HepG2 (cell line): ENCODE data around the gene CSPG5. TPM values are rescaled to one million over a fixed set of nuclear protein-coding genes. Genes with fewer than 3 reads are reported as not detected.

Source experiments
- CEBPG ChIP-seq: IDR thresholded peaks from 2 replicates; pipeline ENCODE4 v1.6.1; 2016
- HOXD1 ChIP-seq: sonication (generic); formaldehyde crosslinking; IDR thresholded peaks from 2 replicates; pipeline ENCODE4 v1.5.0; 2020; ENCODE audit warnings: missing genetic modification reagents
- MEIS1 ChIP-seq: sonication (generic); formaldehyde crosslinking; IDR thresholded peaks from 2 replicates; pipeline ENCODE4 v1.9.0; 2021; ENCODE audit warnings: mild to moderate bottlenecking, missing genetic modification reagents, moderate library complexity, borderline replicate concordance
- NCOA2 ChIP-seq: sonication (generic); formaldehyde crosslinking; IDR thresholded peaks from 2 replicates; pipeline ENCODE4 v1.8.0; 2022; ENCODE audit warnings: inconsistent platforms
- PLRG1 ChIP-seq: fragments of 450-650 bp; conservative IDR thresholded peaks from 2 replicates; pipeline ENCODE4 v1.6.1; 2016
- REL ChIP-seq: sonication (generic); formaldehyde crosslinking; conservative IDR thresholded peaks from 2 replicates; pipeline ENCODE4 v1.8.0; 2022; ENCODE audit warnings: mild to moderate bottlenecking, missing genetic modification reagents, moderate library complexity
- SP2 ChIP-seq: sonication (generic); formaldehyde crosslinking; IDR thresholded peaks from 2 replicates; pipeline ENCODE4 v1.5.1; 2020; ENCODE audit warnings: mild to moderate bottlenecking, missing genetic modification reagents
- STAG1 ChIP-seq: sonication (generic); formaldehyde crosslinking; IDR thresholded peaks from 2 replicates; pipeline ENCODE4 v1.4.0; 2020; ENCODE audit warnings: missing genetic modification reagents
- TCF7L2 ChIP-seq: IDR thresholded peaks from 2 replicates; pipeline ENCODE4 v1.6.1; 2011; ENCODE audit warnings: mild to moderate bottlenecking, low read depth, low read length, moderate library complexity
- ZNF296 ChIP-seq: sonication (generic); formaldehyde crosslinking; conservative IDR thresholded peaks from 2 replicates; pipeline ENCODE4 v1.5.0; 2020; ENCODE audit warnings: mild to moderate bottlenecking, missing genetic modification reagents
- ZNF44 ChIP-seq: sonication (generic); formaldehyde crosslinking; IDR thresholded peaks from 2 replicates; pipeline ENCODE4 v1.5.1; 2020; ENCODE audit warnings: mild to moderate bottlenecking, missing genetic modification reagents
- ZNF549 ChIP-seq: sonication (generic); formaldehyde crosslinking; IDR thresholded peaks from 2 replicates; pipeline ENCODE4 v1.5.0; 2020; ENCODE audit warnings: missing genetic modification reagents
- ZNF709 ChIP-seq: sonication (generic); formaldehyde crosslinking; IDR thresholded peaks from 2 replicates; pipeline ENCODE4 v1.5.0; 2020; ENCODE audit warnings: mild to moderate bottlenecking, missing genetic modification reagents
- ZNF883 ChIP-seq: sonication (generic); formaldehyde crosslinking; IDR thresholded peaks from 2 replicates; pipeline ENCODE4 v1.5.1; 2020; ENCODE audit warnings: mild to moderate bottlenecking, missing genetic modification reagents; ENCODE audit errors: not compliant biosample characterization
- polyA plus RNA-seq, 8 experiments: library from polyadenylated mRNA; depleted of rRNA in 3 of 8; stranded (reverse) in 7 of 8; unstranded in 1 of 8; fragments of >200 nt; fragmentation: Illumina TruSeq in 4 of 8; extraction: Trizol in 4 of 8; gene quantifications; 2 replicates each; pipeline versions ENCODE4 v1.2.1 to v1.2.3, GENCODE V29; 2011 to 2016; ENCODE audit warnings: low read depth in 4 of 8, missing spikeins in 1 of 8, mixed read lengths in 1 of 8; ENCODE audit not compliant: insufficient read depth in 1 of 8
- total RNA-seq, 5 experiments: library from RNA; depleted of rRNA; stranded (reverse); fragments of >200 nt; fragmentation: Illumina TruSeq; extraction: Trizol; gene quantifications; 2 replicates each; pipeline ENCODE4 v1.2.3, GENCODE V29; 2016; ENCODE audit warnings: low read depth in 1 of 5
- TF ChIP-seq, protein P1 (sequence below): sonication (generic); formaldehyde crosslinking; IDR thresholded peaks from 2 replicates; pipeline ENCODE4 v1.4.0; 2020; ENCODE audit warnings: low read depth, mild to moderate bottlenecking, missing genetic modification reagents
- TF ChIP-seq, protein P2 (sequence below): IDR thresholded peaks from 2 replicates; pipeline ENCODE4 v1.6.1; 2018; ENCODE audit warnings: missing genetic modification reagents
- TF ChIP-seq, protein P3 (sequence below): IDR thresholded peaks from 2 replicates; pipeline ENCODE4 v1.6.1; 2016; ENCODE audit warnings: missing compliant biosample characterization, missing genetic modification reagents, borderline replicate concordance
- TF ChIP-seq, protein P4 (sequence below): sonication (generic); formaldehyde crosslinking; IDR thresholded peaks from 2 replicates; pipeline ENCODE4 v1.8.1; 2023; ENCODE audit warnings: mild to moderate bottlenecking, missing genetic modification reagents
- TF ChIP-seq, protein P5 (sequence below): sonication (generic); formaldehyde crosslinking; IDR thresholded peaks from 2 replicates; pipeline ENCODE4 v1.4.0; 2020; ENCODE audit warnings: missing genetic modification reagents, low read depth, mild to moderate bottlenecking, borderline replicate concordance
- TF ChIP-seq, protein P6 (sequence below): sonication (generic); formaldehyde crosslinking; IDR thresholded peaks from 2 replicates; pipeline ENCODE4 v1.4.0; 2020; ENCODE audit warnings: missing genetic modification reagents

CSPG5 gene
- total and polyA plus RNA-seq, 2 of the 13 experiments (the other 11 are each of a cell fraction or from before 2014, with no cell fraction given): 0.07 to 0.15 TPM

DNA sequence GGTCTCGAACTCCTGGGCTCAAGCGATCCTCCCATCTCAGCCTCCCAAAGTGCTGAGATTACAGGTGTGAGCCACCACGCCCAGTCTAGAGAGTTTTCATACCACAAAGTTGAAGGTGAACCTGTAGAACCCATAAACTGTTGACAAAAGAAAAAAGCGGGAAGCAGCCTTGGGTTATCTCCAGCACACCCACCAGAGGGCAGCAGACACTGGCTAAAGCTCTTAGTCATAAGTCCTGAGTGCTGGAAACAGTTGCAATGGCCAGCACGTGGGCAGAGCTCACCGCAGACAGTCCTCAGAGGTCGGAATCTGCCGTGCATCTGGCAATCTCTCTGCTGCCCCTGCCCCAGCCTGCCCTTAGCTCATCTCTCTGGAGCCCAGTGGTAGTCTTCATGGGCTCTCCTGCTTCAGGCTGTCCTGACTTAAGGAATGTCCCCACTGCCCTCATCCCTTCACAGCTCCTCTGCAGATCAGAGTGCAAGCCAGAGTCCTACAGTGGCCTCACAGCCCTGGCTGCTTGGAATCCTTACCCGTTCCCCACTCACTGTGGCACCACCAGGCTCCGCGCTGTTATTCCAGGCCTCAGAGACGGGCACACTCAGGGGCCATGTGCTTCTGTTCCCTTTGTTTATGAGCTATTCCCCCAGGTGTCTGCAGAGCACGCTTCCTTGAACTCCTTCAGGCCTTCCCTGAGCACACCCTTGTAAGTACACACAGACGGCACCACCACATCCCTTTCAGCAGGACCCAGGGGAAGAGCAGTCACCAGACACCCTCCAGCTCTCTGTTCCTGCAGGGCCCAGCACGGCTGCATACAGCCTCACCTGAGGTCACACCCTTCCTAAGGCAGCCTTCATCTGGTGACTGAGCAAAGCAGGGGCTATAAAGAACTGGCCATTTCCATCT is 56.3 kb downstream of the CSPG5 start (continued):
- TF ChIP-seq PLRG1 (no peak), NCOA2 (CRISPR knock-in tag) (peak; percentile 30; the same call in 1 of the 2 replicates), TCF7L2 (no peak), MEIS1 (peak; percentile 34; the same call in 1 of the 2 replicates), CEBPG (peak; percentile 57; the same call in 1 of the 2 replicates), ZNF549 (CRISPR knock-in tag) (no peak), ZNF44 (CRISPR knock-in tag) (no peak), ZNF883 (CRISPR knock-in tag) (peak; percentile 73), ZNF296 (no peak), REL (CRISPR knock-in tag) (no peak), HOXD1 (CRISPR knock-in tag) (no peak), SP2 (no peak), ZNF709 (peak; percentile 66; the same call in 1 of the 2 replicates), STAG1 (CRISPR knock-in tag) (peak; percentile 98)
- TF ChIP-seq, protein P1, sequence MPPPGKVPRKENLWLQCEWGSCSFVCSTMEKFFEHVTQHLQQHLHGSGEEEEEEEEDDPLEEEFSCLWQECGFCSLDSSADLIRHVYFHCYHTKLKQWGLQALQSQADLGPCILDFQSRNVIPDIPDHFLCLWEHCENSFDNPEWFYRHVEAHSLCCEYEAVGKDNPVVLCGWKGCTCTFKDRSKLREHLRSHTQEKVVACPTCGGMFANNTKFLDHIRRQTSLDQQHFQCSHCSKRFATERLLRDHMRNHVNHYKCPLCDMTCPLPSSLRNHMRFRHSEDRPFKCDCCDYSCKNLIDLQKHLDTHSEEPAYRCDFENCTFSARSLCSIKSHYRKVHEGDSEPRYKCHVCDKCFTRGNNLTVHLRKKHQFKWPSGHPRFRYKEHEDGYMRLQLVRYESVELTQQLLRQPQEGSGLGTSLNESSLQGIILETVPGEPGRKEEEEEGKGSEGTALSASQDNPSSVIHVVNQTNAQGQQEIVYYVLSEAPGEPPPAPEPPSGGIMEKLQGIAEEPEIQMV (CRISPR knock-in tag): peak; percentile 61; the same call in 1 of the 2 replicates
- TF ChIP-seq, protein P2, sequence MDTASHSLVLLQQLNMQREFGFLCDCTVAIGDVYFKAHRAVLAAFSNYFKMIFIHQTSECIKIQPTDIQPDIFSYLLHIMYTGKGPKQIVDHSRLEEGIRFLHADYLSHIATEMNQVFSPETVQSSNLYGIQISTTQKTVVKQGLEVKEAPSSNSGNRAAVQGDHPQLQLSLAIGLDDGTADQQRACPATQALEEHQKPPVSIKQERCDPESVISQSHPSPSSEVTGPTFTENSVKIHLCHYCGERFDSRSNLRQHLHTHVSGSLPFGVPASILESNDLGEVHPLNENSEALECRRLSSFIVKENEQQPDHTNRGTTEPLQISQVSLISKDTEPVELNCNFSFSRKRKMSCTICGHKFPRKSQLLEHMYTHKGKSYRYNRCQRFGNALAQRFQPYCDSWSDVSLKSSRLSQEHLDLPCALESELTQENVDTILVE (CRISPR knock-in tag): 0 out of 2 replicates have a peak, but pooled peaks have one; percentile 54
- TF ChIP-seq, protein P3, sequence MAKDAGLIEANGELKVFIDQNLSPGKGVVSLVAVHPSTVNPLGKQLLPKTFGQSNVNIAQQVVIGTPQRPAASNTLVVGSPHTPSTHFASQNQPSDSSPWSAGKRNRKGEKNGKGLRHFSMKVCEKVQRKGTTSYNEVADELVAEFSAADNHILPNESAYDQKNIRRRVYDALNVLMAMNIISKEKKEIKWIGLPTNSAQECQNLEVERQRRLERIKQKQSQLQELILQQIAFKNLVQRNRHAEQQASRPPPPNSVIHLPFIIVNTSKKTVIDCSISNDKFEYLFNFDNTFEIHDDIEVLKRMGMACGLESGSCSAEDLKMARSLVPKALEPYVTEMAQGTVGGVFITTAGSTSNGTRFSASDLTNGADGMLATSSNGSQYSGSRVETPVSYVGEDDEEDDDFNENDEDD: peak; percentile 97
- TF ChIP-seq, protein P4, sequence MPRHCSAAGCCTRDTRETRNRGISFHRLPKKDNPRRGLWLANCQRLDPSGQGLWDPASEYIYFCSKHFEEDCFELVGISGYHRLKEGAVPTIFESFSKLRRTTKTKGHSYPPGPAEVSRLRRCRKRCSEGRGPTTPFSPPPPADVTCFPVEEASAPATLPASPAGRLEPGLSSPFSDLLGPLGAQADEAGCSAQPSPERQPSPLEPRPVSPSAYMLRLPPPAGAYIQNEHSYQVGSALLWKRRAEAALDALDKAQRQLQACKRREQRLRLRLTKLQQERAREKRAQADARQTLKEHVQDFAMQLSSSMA (CRISPR knock-in tag): no peak
- TF ChIP-seq, protein P5, sequence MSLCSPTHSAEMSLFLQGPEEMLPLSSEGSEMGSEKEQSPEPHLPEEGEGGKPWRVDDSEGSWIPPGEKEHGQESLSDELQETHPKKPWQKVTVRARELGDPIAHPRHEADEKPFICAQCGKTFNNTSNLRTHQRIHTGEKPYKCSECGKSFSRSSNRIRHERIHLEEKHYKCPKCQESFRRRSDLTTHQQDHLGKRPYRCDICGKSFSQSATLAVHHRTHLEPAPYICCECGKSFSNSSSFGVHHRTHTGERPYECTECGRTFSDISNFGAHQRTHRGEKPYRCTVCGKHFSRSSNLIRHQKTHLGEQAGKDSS (CRISPR knock-in tag): 0 out of 2 replicates have a peak, but pooled peaks have one; percentile 59
- TF ChIP-seq, protein P6, sequence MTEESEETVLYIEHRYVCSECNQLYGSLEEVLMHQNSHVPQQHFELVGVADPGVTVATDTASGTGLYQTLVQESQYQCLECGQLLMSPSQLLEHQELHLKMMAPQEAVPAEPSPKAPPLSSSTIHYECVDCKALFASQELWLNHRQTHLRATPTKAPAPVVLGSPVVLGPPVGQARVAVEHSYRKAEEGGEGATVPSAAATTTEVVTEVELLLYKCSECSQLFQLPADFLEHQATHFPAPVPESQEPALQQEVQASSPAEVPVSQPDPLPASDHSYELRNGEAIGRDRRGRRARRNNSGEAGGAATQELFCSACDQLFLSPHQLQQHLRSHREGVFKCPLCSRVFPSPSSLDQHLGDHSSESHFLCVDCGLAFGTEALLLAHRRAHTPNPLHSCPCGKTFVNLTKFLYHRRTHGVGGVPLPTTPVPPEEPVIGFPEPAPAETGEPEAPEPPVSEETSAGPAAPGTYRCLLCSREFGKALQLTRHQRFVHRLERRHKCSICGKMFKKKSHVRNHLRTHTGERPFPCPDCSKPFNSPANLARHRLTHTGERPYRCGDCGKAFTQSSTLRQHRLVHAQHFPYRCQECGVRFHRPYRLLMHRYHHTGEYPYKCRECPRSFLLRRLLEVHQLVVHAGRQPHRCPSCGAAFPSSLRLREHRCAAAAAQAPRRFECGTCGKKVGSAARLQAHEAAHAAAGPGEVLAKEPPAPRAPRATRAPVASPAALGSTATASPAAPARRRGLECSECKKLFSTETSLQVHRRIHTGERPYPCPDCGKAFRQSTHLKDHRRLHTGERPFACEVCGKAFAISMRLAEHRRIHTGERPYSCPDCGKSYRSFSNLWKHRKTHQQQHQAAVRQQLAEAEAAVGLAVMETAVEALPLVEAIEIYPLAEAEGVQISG: peak; percentile 72
